K562 (cell line): ENCODE results near the gene AGPAT4. TPM values are rescaled to one million over a fixed set of nuclear protein-coding genes. Genes with fewer than 3 reads are reported as not detected.

Experiments
- ATAC-seq: fragments of 200-7000 bp; cut with Tn5 transposase; 3 replicates; pipeline ENCODE4 v1.9.1; 2020; ENCODE audit warnings: moderate library complexity
- BruUV-seq: library from RNA; stranded (reverse); fragments of 400-500 nt; replicated peaks from 2 replicates; lab custom pipeline; 2021; lab: Mats Ljungman, UMichigan
- CTCF ChIA-PET: fragments of 300-600 bp; formaldehyde crosslinking; extraction: SDS; loops from one replicate; lab custom pipeline; 2021; ENCODE audit warnings: low intra/inter-chr PET ratio; lab: Yijun Ruan, JAX
- POLR2A ChIA-PET: fragments of 300-600, 350-650 bp; sonication (Branson Sonifier 250); formaldehyde crosslinking; extraction: SDS; loops from one replicate; lab custom pipeline; 2021; ENCODE audit warnings: antibody characterized with exemption, inconsistent platforms; lab: Yijun Ruan, JAX
- DNase-seq, 4 experiments: peaks; one replicate each; pipeline versions ENCODE4 v3.0.0 to v3.0.0-alpha.2; 2011 to 2018; ENCODE audit warnings: low spot score in 3 of 4, mixed read lengths in 3 of 4; ENCODE audit errors: extremely low read depth in 1 of 4
- FAIRE-seq: peaks from 2 replicates; lab custom pipeline; 2011; peaks lifted over from hg19 to GRCh38; lab: Jason Lieb, UNC
- H2AFZ ChIP-seq: 2 replicates; pipeline ENCODE4 v1.6.0; 2011; ENCODE audit warnings: low read depth, low read length, control low read depth, inconsistent platforms
- H3K27ac ChIP-seq: fragments of 200-600 bp; 3 replicates; pipeline ENCODE4 v1.8.0; 2011; ENCODE audit warnings: low read depth, mild to moderate bottlenecking, control low read depth, inconsistent platforms, low read length, moderate library complexity, mixed read lengths; ENCODE audit errors: extremely low read depth
- H3K27me3 ChIP-seq, 2 experiments: fragments of 300-600 bp in 1 of 2; 2 replicates in 1 of 2; 3 replicates in 1 of 2; pipeline versions ENCODE4 v1.6.0 to v1.8.0; 2011; ENCODE audit warnings: inconsistent platforms in 2 of 2, low read length in 2 of 2, mild to moderate bottlenecking in 1 of 2, mixed read lengths in 1 of 2, moderate library complexity in 1 of 2; ENCODE audit not compliant: control insufficient read depth in 2 of 2, insufficient read depth in 2 of 2
- H3K36me3 ChIP-seq: fragments of 300-600 bp; 3 replicates; pipeline ENCODE4 v1.8.0; 2011; ENCODE audit warnings: mild to moderate bottlenecking, low read length, inconsistent platforms; ENCODE audit not compliant: control insufficient read depth, insufficient read depth
- H3K4me1 ChIP-seq, 2 experiments: fragments of 200-600 bp in 1 of 2; replicated peaks in 1 of 2; 2 replicates in 1 of 2; 3 replicates in 1 of 2; pipeline versions ENCODE4 v1.5.1 to v1.8.0; 2011; ENCODE audit warnings: inconsistent platforms in 2 of 2, low read length in 2 of 2, mild to moderate bottlenecking in 1 of 2, mixed read lengths in 1 of 2, moderate library complexity in 1 of 2; ENCODE audit not compliant: control insufficient read depth in 2 of 2, insufficient read depth in 2 of 2
- H3K4me2 ChIP-seq: 2 replicates; pipeline ENCODE4 v1.6.1; 2011; ENCODE audit warnings: low read length, control low read depth, inconsistent platforms, mixed read lengths; ENCODE audit not compliant: insufficient read depth
- H3K4me3 ChIP-seq: fragments of 200-600 bp; sonication (generic), shearing (Covaris generic); 2 replicates; pipeline ENCODE4 v1.5.1; 2016; ENCODE audit warnings: control low read depth, inconsistent platforms
- H3K79me2 ChIP-seq: fragments of 200-600 bp; 3 replicates; pipeline ENCODE4 v1.8.0; 2011; ENCODE audit warnings: low read length, inconsistent platforms; ENCODE audit not compliant: control insufficient read depth, insufficient read depth
- H3K9ac ChIP-seq, 2 experiments: 2 replicates each; pipeline versions ENCODE4 v1.6.0 to v1.6.1; 2011; ENCODE audit warnings: low read depth in 2 of 2, low read length in 2 of 2, control low read depth in 1 of 2, inconsistent platforms in 1 of 2, mild to moderate bottlenecking in 1 of 2, mixed read lengths in 1 of 2; ENCODE audit not compliant: insufficient read depth in 1 of 2
- H3K9me1 ChIP-seq: one replicate; pipeline ENCODE4 v1.6.0; 2011; ENCODE audit warnings: inconsistent platforms, mild to moderate bottlenecking, low read length, moderate library complexity; ENCODE audit not compliant: control insufficient read depth, insufficient read depth
- H3K9me3 ChIP-seq: replicated peaks from 2 replicates; pipeline ENCODE4 v1.5.1; 2011; ENCODE audit warnings: low read depth, low read length, inconsistent platforms; ENCODE audit not compliant: control insufficient read depth, insufficient read depth
- H4K20me1 ChIP-seq: replicated peaks from 2 replicates; pipeline ENCODE4 v1.6.1; 2011; ENCODE audit warnings: low read length, inconsistent platforms, mixed read lengths; ENCODE audit not compliant: control insufficient read depth, insufficient read depth
- CBFA2T2 ChIP-seq: fragments of 450-650 bp; conservative IDR thresholded peaks from 2 replicates; pipeline ENCODE4 v1.6.1; 2017; ENCODE audit warnings: mild to moderate bottlenecking
- CBFA2T3 ChIP-seq: fragments of 450-650 bp; IDR thresholded peaks from 2 replicates; pipeline ENCODE4 v1.6.1; 2017
- CHCHD3 ChIP-seq: fragments of 250-450 bp; sonication (Bioruptor Pico); IDR thresholded peaks from 2 replicates; pipeline ENCODE4 v2.1.2; 2022; ENCODE audit warnings: mild to moderate bottlenecking
- ERF ChIP-seq: fragments of 450-650 bp; formaldehyde crosslinking; IDR thresholded peaks from 2 replicates; pipeline ENCODE4 v1.4.0; 2020; ENCODE audit warnings: mild to moderate bottlenecking, mixed read lengths
- ETV1 ChIP-seq: fragments of 450-650 bp; conservative IDR thresholded peaks from 2 replicates; pipeline ENCODE4 v1.6.1; 2016; ENCODE audit warnings: missing genetic modification characterization, control low read depth, low read depth, missing compliant biosample characterization
- FOXA1 ChIP-seq: fragments of 450-650 bp; IDR thresholded peaks from 2 replicates; pipeline ENCODE4 v1.6.1; 2016; ENCODE audit warnings: mild to moderate bottlenecking, borderline replicate concordance
- GABPB2 ChIP-seq: fragments of 250-450 bp; sonication (Bioruptor Pico); conservative IDR thresholded peaks from 2 replicates; pipeline ENCODE4 v1.5.1; 2021; ENCODE audit warnings: mild to moderate bottlenecking
- KDM1A ChIP-seq, 2 experiments: fragments of 450-650 bp; IDR thresholded peaks; 2 replicates each; pipeline ENCODE4 v1.6.1; 2016; ENCODE audit warnings: mild to moderate bottlenecking in 2 of 2
- MECOM ChIP-seq: fragments of 250-450 bp; sonication (Bioruptor Pico); IDR thresholded peaks from 2 replicates; pipeline ENCODE4 v1.8.0; 2022; ENCODE audit warnings: inconsistent platforms
- NFIX ChIP-seq: fragments of 250-450 bp; sonication (Bioruptor Pico); IDR thresholded peaks from 2 replicates; pipeline ENCODE4 v1.4.0; 2020; ENCODE audit warnings: low read depth, mild to moderate bottlenecking, moderate library complexity
- RCOR1 ChIP-seq, 2 experiments: IDR thresholded peaks; 2 replicates each; pipeline ENCODE4 v1.6.1; 2012; ENCODE audit warnings: low read depth in 2 of 2, low read length in 2 of 2, borderline replicate concordance in 1 of 2, improper control_type of control experiment in 1 of 2
- ZC3H8 ChIP-seq: fragments of 450-650 bp; IDR thresholded peaks from 2 replicates; pipeline ENCODE4 v1.6.1; 2017
- ZKSCAN8 ChIP-seq: fragments of 200-800 bp; sonication (Bioruptor generic); IDR thresholded peaks from 2 replicates; pipeline ENCODE4 v1.6.1; 2016; ENCODE audit warnings: missing genetic modification characterization, missing compliant biosample characterization
- ZNF165 ChIP-seq: fragments of 250-450 bp; sonication (Bioruptor Pico); IDR thresholded peaks from 2 replicates; pipeline ENCODE4 v1.4.0; 2020; ENCODE audit warnings: borderline replicate concordance
- ZNF77 ChIP-seq: fragments of 250-450 bp; sonication (Bioruptor Pico); IDR thresholded peaks from 2 replicates; pipeline ENCODE4 v1.5.0; 2020
- WGBS: fragments of 100-300 bp; shearing (Covaris generic); methylation state at CpG from one replicate; pipeline ENCODE4 v1.1.6; 2016; ENCODE audit warnings: low coverage, mixed read lengths; ENCODE audit not compliant: insufficient coverage; ENCODE audit errors: missing lambda C conversion rate; 5-methylcytosine and 5-hydroxymethylcytosine counted together
- in situ Hi-C: fragments of 300-500 bp; cut with MboI; formaldehyde crosslinking; loops from 4 replicates; pipeline ENCODE4 v1.15.0; 2018; ENCODE audit warnings: inconsistent platforms, mixed read lengths
- intact Hi-C: fragments of 100-400 bp; cut with micrococcal nuclease; formaldehyde crosslinking; loops from 2 replicates; pipeline ENCODE4 v1.14.2; 2022
- polyA plus RNA-seq, 8 experiments: library from polyadenylated mRNA; depleted of rRNA in 4 of 8; stranded (reverse) in 5 of 8; unstranded in 3 of 8; fragments of >200 nt; fragmentation: Nextera tagmentation in 2 of 8; fragmentation: Illumina TruSeq in 1 of 8; extraction: Ambion mirVana in 2 of 8; extraction: Trizol in 1 of 8; gene quantifications; 2 replicates each; pipeline versions ENCODE4 v1.2.1 to v1.2.3, GENCODE V29; 2011 to 2014; ENCODE audit warnings: inconsistent platforms in 1 of 8, missing spikeins in 1 of 8
- total RNA-seq, 7 experiments: library from RNA; depleted of rRNA in 6 of 7; stranded (reverse); fragments of >200 nt in 6 of 7; fragmentation: Illumina TruSeq in 2 of 7; extraction: Trizol in 2 of 7; gene quantifications; 2 replicates each; pipeline versions ENCODE4 v1.2.1 to v1.2.3, GENCODE V29; 2011 to 2021; ENCODE audit warnings: low replicate concordance in 1 of 7
- TF ChIP-seq, protein P1 (sequence below), 3 experiments: fragments of 200-800 bp in 1 of 3; sonication (Bioruptor generic) in 1 of 3; sonication (generic) in 1 of 3; formaldehyde crosslinking in 1 of 3; IDR thresholded peaks; 2 replicates each; pipeline versions ENCODE4 v1.6.1 to v1.8.0; 2016 to 2022; ENCODE audit warnings: mild to moderate bottlenecking in 2 of 3, missing compliant biosample characterization in 2 of 3, missing genetic modification characterization in 2 of 3, missing genetic modification reagents in 1 of 3

AGPAT4 gene
- total and polyA plus RNA-seq, 9 of the 15 experiments (the other 6 are each of a cell fraction or from before 2014, with no cell fraction given): 2.2 to 15.0 (median 5.7) TPM

DNA sequence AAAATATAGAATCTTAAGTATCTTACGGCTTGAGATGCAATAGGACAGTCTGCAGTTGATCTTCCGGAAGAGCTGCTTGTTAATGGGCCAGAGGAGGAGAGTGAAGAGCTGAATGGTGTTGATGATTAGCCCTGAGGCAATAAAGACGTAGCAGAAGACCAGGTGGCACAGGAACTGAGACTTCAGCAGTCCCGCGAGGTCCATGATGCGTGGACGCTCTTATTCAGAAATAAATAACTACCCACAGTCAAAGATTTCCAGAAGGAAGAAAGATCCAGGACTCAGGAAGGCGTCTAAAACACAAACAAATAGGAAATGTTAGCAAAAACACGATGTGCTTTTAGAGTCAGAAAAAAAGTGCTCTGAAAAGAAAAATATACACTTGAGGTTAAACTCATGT, 41.9 kb downstream of the AGPAT4 start (continued):
- TF ChIP-seq, protein P1, sequence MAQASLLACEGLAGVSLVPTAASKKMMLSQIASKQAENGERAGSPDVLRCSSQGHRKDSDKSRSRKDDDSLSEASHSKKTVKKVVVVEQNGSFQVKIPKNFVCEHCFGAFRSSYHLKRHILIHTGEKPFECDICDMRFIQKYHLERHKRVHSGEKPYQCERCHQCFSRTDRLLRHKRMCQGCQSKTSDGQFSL (CRISPR knock-in tag; IDR thresholded peaks at IDR 0.05): no peak
- TF ChIP-seq, protein P1 (tag; IDR thresholded peaks at IDR 0.05): no peak
- TF ChIP-seq GABPB2 (CRISPR knock-in tag) (no peak), CHCHD3 (CRISPR knock-in tag) (no peak), NFIX (CRISPR knock-in tag) (no peak), ZKSCAN8 (no peak), ERF (no peak), ZNF77 (CRISPR knock-in tag) (no peak), ETV1 (tag) (no peak)

DNA sequence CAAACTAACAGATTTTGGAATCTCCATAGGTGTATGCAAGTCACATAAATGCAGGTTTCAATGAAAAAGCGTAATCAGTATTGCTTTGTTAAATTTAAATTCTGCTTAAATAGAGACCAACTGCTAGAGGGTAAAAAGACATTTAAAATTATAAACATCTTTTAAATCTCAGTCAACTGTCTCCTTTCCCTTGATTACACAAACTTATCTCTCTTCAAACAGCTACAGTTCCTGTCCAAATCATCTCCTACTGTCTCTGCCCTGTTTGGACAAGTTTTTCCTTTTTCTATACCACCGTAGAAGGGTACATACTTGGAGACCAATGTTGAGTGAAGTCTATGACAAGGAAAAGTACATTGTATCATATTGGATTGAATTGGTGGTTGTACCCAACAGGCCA, 43.5 kb downstream of the AGPAT4 start:
- peaks cover 6% of the 10 kb centered on the region; the same call in 2 of the 3 replicates for H3K36me3 ChIP-seq
- in situ Hi-C loops: no loop called here
- no peak overlapping the region for H3K9ac ChIP-seq
- ATAC-seq (no peak), FAIRE-seq (no peak), DNase-seq (no peak)
- H3K27ac ChIP-seq: no peak overlapping the region
- peaks cover 23 to 48% of the 10 kb centered on the region in 2 experiments for H3K4me1 ChIP-seq
- intact Hi-C loops: no loop called here
- BruUV-seq: no TSS peak
- no peaks in the 10 kb centered on the region for H3K79me2 ChIP-seq
- 64% methylated on average over 2 of the region's 2 CpGs for WGBS
- no peaks in the 10 kb centered on the region for H3K9me1 ChIP-seq
- no peaks in the 10 kb centered on the region for H4K20me1 ChIP-seq
- ChIA-PET POLR2A (no interaction called here), CTCF (interaction anchor here (0.5 kb wide), 1 partner anchor 11 kb away, joined by 3 read pairs; no protein-coding TSS in a partner anchor)
- peak in 1 of 2 experiments; percentile 20; a peak in 1 of 4 replicates for TF ChIP-seq RCOR1 (IDR thresholded peaks at IDR 0.05; ENCODE audit: borderline replicate concordance in 1 of 2, low read depth in 2 of 2, low read length in 2 of 2)
- no peak for TF ChIP-seq ZNF165 (CRISPR knock-in tag)
- TF ChIP-seq ZC3H8: no peak
- TF ChIP-seq MECOM (CRISPR knock-in tag): 0 out of 2 replicates have a peak, but pooled peaks have one; percentile 18
- peak; percentile 55 for TF ChIP-seq CBFA2T3
- 0 out of 2 replicates have a peak, but pooled peaks have one; percentile 10 for TF ChIP-seq FOXA1
- peak; percentile 55 to 67; a peak in 3 of 4 replicates for TF ChIP-seq KDM1A (IDR thresholded peaks at IDR 0.05)
- TF ChIP-seq CBFA2T2: peak; percentile 19; the same call in 1 of the 2 replicates
- H3K27me3 ChIP-seq: no peaks in the 10 kb centered on the region
- H3K4me3 ChIP-seq: no peak overlapping the region
- no peak overlapping the region for H3K4me2 ChIP-seq
- H2AFZ ChIP-seq: no peak overlapping the region
- H3K9me3 ChIP-seq: no peaks in the 10 kb centered on the region
